Calu3 (cell line): Measurements from ENCODE around the gene LINGO1. TPM values are rescaled to one million over a fixed set of nuclear protein-coding genes. Genes with fewer than 3 reads are reported as not detected.
A peak's percentile ranks its signal among the peaks of the same experiment; 100 is the strongest.

Source experiments
- BruUV-seq: library from RNA; stranded (reverse); fragments of 400-500 nt; replicated peaks from 2 replicates; lab custom pipeline; 2021; lab: Mats Ljungman, UMichigan
- CTCF ChIA-PET: fragments of 300-600 bp; sonication (Branson Sonifier 250); formaldehyde crosslinking; loops from one replicate; lab custom pipeline; 2022; ENCODE audit warnings: antibody characterized with exemption; lab: Charles Lee
- DNase-seq: peaks from one replicate; pipeline ENCODE4 v3.0.0; 2022
- H3K27ac Mint-ChIP-seq: one replicate; pipeline ENCODE4 v1.8.0; 2022; ENCODE audit warnings: mixed read lengths; ENCODE audit not compliant: unreplicated experiment
- H3K27me3 Mint-ChIP-seq: one replicate; pipeline ENCODE4 v1.8.0; 2022; ENCODE audit warnings: mixed read lengths; ENCODE audit not compliant: unreplicated experiment
- H3K36me3 Mint-ChIP-seq: one replicate; pipeline ENCODE4 v1.8.0; 2022; ENCODE audit warnings: mild to moderate bottlenecking, moderate library complexity, mixed read lengths; ENCODE audit not compliant: insufficient read depth, unreplicated experiment
- H3K4me1 Mint-ChIP-seq: one replicate; pipeline ENCODE4 v1.8.0; 2022; ENCODE audit warnings: mild to moderate bottlenecking, low read depth, mixed read lengths; ENCODE audit not compliant: unreplicated experiment
- H3K4me3 Mint-ChIP-seq: one replicate; pipeline ENCODE4 v1.8.0; 2022; ENCODE audit warnings: mild to moderate bottlenecking, low read depth, moderate library complexity, mixed read lengths; ENCODE audit not compliant: unreplicated experiment
- H3K9me3 Mint-ChIP-seq: one replicate; pipeline ENCODE4 v1.8.0; 2022; ENCODE audit warnings: low read depth, mixed read lengths; ENCODE audit not compliant: unreplicated experiment
- intact Hi-C: fragments of 100-400 bp; cut with micrococcal nuclease; formaldehyde crosslinking; loops from one replicate; pipeline ENCODE4 v1.10.0; 2022; ENCODE audit not compliant: unreplicated experiment
- total RNA-seq: library from RNA; stranded (reverse); gene quantifications from 2 replicates; pipeline ENCODE4 v1.2.3, GENCODE V29; 2022
- TF ChIP-seq, protein P1 (sequence below): fragments of 200-600 bp; IDR thresholded peaks from one replicate; pipeline ENCODE4 v1.8.0; 2022; ENCODE audit warnings: antibody characterized with exemption; ENCODE audit not compliant: unreplicated experiment

Gene LINGO1
- total RNA-seq, 1 experiment from 2014 or later = not detected

DNA sequence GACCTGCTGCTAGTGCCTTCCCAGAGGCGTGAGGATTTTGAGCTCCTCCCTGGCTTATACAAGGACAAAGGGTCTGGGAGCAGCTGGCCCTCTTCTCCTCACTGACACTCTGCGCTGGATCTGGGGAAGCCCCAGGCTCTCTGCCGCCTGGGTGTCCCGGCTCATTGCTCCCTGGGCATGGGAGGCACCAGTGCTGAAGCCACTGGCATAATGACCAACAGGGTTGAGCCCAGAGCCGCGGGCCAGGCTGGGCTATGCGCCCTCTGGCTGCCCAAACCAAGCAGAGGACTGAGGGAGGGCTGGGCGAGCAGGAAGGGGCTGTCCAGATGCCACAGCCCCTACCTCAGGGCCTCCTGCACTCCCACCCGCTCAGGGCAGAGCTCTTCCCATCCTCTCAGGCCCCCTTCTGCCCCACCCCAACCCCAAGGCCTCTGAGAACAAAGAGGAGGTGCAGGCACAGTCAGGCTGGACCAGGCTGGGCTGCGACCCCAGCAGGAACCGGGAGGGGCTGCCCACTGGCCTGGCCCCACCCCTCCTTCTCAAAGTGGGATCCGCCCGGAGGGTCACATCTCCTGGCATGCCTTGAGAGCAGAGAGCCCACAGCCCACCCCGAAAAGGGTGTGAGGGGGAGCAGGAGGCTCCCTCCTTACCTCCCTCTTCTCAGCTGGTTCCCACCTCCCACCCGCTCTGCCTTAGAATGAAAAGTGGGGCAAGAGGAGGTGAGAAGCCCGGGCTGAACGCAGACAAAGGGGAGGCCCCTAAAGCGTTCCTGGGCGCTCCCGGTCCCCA is 1.6 kb downstream of the LINGO1 start:
- intact Hi-C loops = loop anchor here (10.0 kb wide), 1 partner anchor 526 kb away; no protein-coding TSS in a partner anchor
- H3K27me3 Mint-ChIP-seq = peaks cover 85% of the 10 kb centered on the region
- CTCF ChIA-PET = interaction anchor here (0.8 to 1.6 kb wide), 3 partner anchors 8 to 444 kb away, joined by 3 to 5 read pairs (median 4); no protein-coding TSS in a partner anchor
- peak; percentile 44 for DNase-seq
- H3K36me3 Mint-ChIP-seq = peaks cover 4% of the 10 kb centered on the region
- TF ChIP-seq, protein P1, sequence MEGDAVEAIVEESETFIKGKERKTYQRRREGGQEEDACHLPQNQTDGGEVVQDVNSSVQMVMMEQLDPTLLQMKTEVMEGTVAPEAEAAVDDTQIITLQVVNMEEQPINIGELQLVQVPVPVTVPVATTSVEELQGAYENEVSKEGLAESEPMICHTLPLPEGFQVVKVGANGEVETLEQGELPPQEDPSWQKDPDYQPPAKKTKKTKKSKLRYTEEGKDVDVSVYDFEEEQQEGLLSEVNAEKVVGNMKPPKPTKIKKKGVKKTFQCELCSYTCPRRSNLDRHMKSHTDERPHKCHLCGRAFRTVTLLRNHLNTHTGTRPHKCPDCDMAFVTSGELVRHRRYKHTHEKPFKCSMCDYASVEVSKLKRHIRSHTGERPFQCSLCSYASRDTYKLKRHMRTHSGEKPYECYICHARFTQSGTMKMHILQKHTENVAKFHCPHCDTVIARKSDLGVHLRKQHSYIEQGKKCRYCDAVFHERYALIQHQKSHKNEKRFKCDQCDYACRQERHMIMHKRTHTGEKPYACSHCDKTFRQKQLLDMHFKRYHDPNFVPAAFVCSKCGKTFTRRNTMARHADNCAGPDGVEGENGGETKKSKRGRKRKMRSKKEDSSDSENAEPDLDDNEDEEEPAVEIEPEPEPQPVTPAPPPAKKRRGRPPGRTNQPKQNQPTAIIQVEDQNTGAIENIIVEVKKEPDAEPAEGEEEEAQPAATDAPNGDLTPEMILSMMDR = no peak
- H3K4me3 Mint-ChIP-seq = peak overlapping the region; percentile 50
- H3K9me3 Mint-ChIP-seq = no peaks in the 10 kb centered on the region
- BruUV-seq = no TSS peak
- no peaks in the 10 kb centered on the region for H3K4me1 Mint-ChIP-seq
- no peak overlapping the region for H3K27ac Mint-ChIP-seq

DNA sequence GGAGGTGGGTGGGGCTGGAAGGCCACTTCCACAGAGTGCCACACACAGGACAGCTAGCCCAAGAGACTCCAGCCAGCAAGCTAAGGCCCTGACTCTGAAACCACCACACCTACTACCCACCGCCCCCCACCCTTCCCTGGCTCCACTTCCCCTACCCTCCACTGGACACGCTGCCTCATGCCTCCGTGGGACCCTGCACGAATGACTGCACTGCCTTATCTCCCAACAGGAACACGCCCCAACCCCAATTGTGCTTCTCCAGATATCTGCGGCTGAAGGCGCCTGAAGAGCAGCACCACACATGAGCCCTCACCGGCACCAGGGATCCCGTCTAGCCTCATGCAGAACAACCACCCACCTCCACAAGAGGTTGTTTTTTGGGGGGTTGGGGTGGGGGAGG is 2.7 kb downstream of the LINGO1 start:
- CTCF ChIA-PET = no interaction called here
- BruUV-seq = no TSS peak
- TF ChIP-seq, protein P1 = no peak
- H3K27me3 Mint-ChIP-seq = peaks cover 83% of the 10 kb centered on the region
- intact Hi-C loops = loop anchor here (10.0 kb wide), 1 partner anchor 525 kb away; no protein-coding TSS in a partner anchor
- no peak for DNase-seq
- no peaks in the 10 kb centered on the region for H3K4me1 Mint-ChIP-seq
- H3K4me3 Mint-ChIP-seq = no peak overlapping the region
- H3K36me3 Mint-ChIP-seq = peaks cover 4% of the 10 kb centered on the region
- no peaks in the 10 kb centered on the region for H3K9me3 Mint-ChIP-seq
- no peak overlapping the region for H3K27ac Mint-ChIP-seq

DNA sequence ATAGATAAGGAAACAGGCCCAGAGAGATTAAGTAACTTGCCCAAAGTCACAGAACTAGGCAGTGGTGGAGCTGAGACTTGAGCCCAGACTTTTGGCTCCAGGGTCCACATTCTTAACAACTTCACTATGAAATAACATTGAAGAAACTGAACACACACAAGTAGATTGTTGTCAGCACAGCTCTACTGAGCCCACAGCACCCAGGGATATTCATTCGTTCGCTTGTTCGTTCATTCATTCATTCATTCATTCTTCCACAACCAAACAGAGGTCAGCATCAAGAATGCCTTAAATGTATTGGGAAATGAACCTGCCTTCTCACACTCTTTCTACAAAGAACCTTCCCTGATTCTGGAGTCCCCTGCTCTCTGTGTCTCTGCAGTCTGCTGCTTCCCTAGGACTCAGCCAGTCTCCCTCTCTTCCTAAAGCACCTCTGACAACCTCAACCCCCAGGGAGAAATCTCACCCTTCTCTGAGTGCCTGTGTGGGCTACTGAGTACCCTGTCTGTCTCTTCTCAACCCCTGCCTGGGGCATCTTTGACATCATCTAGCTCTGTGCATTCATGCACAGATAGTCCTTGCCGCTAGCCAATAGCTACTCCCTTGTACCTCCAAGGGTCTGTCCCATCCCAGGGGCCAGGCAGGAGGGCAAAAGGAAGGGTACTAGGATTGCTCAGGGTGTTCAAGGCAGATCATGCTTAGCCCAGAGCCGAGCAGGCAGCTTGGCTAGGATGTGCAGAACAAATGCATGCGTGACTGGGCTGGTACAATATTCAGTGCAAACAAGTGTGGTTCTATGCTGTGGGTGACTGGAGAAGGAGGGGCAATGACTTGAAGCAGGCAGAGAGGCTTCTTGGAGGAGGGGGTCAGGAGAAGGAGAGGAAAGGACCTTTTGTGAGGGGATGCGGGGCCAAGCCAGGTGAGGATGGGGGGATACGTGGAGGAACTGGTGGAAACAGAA is 3.4 kb downstream of the LINGO1 start:
- Mint-ChIP-seq H3K4me1 (no peaks in the 10 kb centered on the region), H3K27ac (no peak overlapping the region), H3K36me3 (peaks cover 3% of the 10 kb centered on the region), H3K9me3 (no peaks in the 10 kb centered on the region), H3K4me3 (no peak overlapping the region), H3K27me3 (peaks cover 83% of the 10 kb centered on the region)
- CTCF ChIA-PET = no interaction called here
- no peak for DNase-seq
- TF ChIP-seq, protein P1 = no peak
- no TSS peak for BruUV-seq
- intact Hi-C loops = loop anchor here (10.0 kb wide), 1 partner anchor 525 kb away; no protein-coding TSS in a partner anchor

DNA sequence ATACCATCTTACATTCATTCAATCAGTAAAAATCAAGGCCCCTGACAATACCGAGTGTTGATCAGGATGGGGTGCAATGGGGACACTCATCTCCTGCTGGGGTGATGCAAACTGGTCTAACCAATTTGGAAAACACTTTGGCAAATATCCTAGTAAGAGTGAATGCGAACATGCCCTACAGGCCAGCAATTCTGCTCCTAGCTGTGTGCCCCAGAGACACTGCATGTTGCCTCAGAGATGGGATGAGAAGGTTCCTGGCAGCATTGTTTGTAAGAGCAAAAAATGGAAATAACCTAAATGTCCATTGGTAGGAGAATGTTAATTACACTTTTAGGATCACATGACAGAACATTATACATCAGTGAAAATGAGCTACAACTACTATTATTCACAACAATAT is 4.7 kb downstream of the LINGO1 start:
- intact Hi-C loops = no loop called here
- TF ChIP-seq, protein P1 = no peak
- Mint-ChIP-seq H3K4me3 (no peak overlapping the region), H3K27me3 (peaks cover 88% of the 10 kb centered on the region), H3K9me3 (no peaks in the 10 kb centered on the region), H3K27ac (no peak overlapping the region), H3K4me1 (no peaks in the 10 kb centered on the region), H3K36me3 (no peaks in the 10 kb centered on the region)
- BruUV-seq = no TSS peak
- CTCF ChIA-PET = no interaction called here
- no peak for DNase-seq
